ENCODE results near the gene ZNF442.

Gene ZNF442

DNA sequence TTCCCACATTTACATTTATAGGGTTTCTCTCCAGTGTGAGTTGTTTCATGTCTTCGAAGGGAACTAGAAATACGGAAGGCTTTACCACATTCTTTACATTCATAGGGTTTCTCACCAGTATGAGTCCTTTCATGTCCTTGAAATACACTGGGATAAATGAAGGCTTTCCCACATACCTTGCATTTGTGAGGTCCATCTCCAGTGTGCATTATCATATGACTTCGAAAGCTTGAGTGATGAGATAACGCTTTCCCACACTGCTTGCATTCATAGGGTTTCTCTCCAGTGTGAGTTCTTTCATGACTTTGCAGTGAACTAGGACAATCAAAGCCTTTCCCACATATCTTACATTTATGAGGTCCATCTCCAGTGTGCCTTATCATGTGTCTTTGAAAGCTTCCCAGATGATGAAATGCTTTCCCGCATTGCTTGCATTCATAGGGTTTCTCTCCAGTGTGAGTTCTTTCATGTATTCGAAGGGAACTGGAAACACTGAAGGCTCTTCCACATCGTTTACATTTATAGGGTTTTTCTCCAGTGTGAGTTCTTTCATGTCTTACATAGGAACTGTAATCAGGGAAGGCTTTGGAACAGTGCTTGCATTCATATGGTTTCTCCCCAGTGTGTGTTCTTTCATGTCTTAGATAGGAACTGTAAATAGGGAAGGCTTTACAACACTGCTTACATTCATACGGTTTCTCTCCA, 15.1 kb downstream of the ZNF442 start:
- TF ChIP-seq FOXP2 (optimal IDR thresholded peaks at IDR 0.05; ENCODE audit: borderline replicate concordance, extremely low read depth, extremely low read length, insufficient read depth) = no peak
- TF ChIP-seq POLR2AphosphoS5 (IDR thresholded peaks at IDR 0.05; ENCODE audit: low read depth, low read length) = no peak
- TF ChIP-seq, protein P1, sequence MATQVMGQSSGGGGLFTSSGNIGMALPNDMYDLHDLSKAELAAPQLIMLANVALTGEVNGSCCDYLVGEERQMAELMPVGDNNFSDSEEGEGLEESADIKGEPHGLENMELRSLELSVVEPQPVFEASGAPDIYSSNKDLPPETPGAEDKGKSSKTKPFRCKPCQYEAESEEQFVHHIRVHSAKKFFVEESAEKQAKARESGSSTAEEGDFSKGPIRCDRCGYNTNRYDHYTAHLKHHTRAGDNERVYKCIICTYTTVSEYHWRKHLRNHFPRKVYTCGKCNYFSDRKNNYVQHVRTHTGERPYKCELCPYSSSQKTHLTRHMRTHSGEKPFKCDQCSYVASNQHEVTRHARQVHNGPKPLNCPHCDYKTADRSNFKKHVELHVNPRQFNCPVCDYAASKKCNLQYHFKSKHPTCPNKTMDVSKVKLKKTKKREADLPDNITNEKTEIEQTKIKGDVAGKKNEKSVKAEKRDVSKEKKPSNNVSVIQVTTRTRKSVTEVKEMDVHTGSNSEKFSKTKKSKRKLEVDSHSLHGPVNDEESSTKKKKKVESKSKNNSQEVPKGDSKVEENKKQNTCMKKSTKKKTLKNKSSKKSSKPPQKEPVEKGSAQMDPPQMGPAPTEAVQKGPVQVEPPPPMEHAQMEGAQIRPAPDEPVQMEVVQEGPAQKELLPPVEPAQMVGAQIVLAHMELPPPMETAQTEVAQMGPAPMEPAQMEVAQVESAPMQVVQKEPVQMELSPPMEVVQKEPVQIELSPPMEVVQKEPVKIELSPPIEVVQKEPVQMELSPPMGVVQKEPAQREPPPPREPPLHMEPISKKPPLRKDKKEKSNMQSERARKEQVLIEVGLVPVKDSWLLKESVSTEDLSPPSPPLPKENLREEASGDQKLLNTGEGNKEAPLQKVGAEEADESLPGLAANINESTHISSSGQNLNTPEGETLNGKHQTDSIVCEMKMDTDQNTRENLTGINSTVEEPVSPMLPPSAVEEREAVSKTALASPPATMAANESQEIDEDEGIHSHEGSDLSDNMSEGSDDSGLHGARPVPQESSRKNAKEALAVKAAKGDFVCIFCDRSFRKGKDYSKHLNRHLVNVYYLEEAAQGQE (IDR thresholded peaks at IDR 0.05; ENCODE audit: insufficient read depth in 1 of 2, low read depth in 2 of 2, low read length in 2 of 2) = no peak
- TF ChIP-seq TAF1 (IDR thresholded peaks at IDR 0.05; ENCODE audit: borderline replicate concordance, insufficient read depth, low read length) = no peak
- TF ChIP-seq SIN3A (IDR thresholded peaks at IDR 0.05; ENCODE audit: borderline replicate concordance, insufficient read depth, low read length) = no peak

DNA sequence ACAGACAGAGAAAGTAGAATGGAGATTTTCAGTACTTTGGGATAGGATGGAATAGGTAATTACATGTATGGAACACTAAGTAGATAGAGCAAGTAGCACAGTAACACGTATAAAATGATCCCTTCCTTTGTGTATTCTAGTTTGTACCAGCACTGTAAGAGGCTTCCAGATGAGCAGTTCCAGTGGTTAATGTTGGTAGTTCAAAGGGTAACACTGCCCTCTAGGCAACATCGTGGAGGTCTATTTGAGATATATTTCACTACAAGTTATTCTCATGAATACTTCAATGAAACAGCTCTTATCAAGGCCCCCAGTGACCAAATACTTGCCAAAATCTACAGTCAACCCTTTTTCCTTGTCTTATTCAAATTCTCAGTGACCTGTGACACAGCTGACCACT, 18.6 kb downstream of the ZNF442 start:
- TF ChIP-seq FOXP2 (optimal IDR thresholded peaks at IDR 0.05; ENCODE audit: borderline replicate concordance, extremely low read depth, extremely low read length, insufficient read depth) = no peak
- no peak for TF ChIP-seq TAF1 (IDR thresholded peaks at IDR 0.05; ENCODE audit: borderline replicate concordance, insufficient read depth, low read length)
- no peak for TF ChIP-seq SIN3A (IDR thresholded peaks at IDR 0.05; ENCODE audit: borderline replicate concordance, insufficient read depth, low read length)
- TF ChIP-seq, protein P1 (IDR thresholded peaks at IDR 0.05; ENCODE audit: insufficient read depth in 1 of 2, low read depth in 2 of 2, low read length in 2 of 2) = no peak
- TF ChIP-seq POLR2AphosphoS5 (IDR thresholded peaks at IDR 0.05; ENCODE audit: low read depth, low read length) = no peak

DNA sequence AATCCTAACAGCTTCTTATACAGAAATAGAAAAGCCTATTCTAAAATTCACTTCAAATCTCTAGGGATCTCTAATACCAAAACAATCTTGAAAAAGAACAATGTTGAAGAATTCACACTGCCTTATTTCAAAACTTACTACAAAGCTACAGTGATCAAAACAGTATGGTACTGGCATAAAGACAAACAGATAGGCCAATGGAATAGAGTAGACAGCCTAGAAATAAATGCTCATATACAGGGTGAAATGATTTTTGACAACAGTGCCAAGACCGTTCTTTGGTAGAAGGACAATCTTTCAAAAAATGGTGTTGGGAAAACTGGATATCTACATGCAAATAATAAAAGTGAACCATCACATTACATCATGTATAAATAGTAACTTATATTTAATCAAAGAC, 20.3 kb downstream of the ZNF442 start:
- TF ChIP-seq TAF1 (IDR thresholded peaks at IDR 0.05; ENCODE audit: borderline replicate concordance, insufficient read depth, low read length) (no peak), FOXP2 (optimal IDR thresholded peaks at IDR 0.05; ENCODE audit: borderline replicate concordance, extremely low read depth, extremely low read length, insufficient read depth) (no peak), POLR2AphosphoS5 (IDR thresholded peaks at IDR 0.05; ENCODE audit: low read depth, low read length) (no peak), SIN3A (IDR thresholded peaks at IDR 0.05; ENCODE audit: borderline replicate concordance, insufficient read depth, low read length) (no peak)
- TF ChIP-seq, protein P1 (IDR thresholded peaks at IDR 0.05; ENCODE audit: insufficient read depth in 1 of 2, low read depth in 2 of 2, low read length in 2 of 2) = no peak

DNA sequence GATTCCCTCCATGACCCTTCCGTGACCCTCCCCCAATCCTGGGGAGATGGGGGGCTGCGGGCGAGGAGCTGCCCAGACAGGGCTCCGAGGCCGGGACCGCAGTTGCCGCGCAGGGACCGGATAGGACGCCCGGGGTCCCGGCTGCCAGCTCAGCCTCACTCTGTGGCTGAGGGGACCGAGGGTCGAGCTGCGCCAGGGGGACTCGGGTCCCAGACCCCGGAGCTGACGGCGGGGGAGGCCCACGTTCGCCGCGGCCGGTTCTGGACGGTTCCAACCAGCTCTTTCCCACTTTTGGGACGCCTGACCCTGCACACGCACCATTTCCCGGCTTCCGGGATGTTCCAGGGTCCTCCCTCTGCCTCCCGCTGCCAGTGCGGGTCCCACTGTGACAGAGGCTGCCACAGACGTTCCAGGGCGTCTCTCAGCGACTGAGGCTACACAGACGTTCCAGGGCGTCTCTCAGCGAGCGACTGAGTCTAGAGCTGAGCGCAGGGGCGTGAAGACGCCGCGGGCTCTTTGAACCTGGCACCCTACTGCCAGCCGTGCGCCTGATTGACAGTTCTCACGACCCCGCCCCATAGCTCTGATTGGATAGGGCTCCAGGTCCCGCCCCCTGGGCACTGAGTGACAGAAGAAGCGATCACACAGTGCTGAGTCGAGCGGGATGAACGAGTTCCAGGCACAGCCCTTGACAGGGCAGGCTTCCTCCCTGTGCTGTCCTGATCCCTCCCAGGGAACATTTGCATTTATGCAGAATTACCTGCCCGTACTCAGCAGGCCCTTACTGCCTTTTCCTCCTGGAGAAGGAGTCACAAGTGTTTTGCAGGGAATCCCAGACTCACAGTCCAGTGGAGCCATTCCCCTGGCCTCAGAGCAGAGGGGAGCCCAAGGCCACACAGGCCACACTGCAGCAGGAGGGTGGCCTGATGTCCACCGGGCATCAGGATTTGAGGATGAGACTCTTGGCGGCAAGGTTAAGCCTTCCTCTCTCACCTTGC, 32.0 kb downstream of the ZNF442 start, which contains the start of gene ZNF563:
TSS of gene ZNF563 (minus strand) at position 472 of the 998 bp plus-strand sequence. CDS start at position 321, 151 bp downstream.
- TF ChIP-seq FOXP2 (optimal IDR thresholded peaks at IDR 0.05; ENCODE audit: borderline replicate concordance, extremely low read depth, extremely low read length, insufficient read depth) = no peak
- TF ChIP-seq POLR2AphosphoS5 (IDR thresholded peaks at IDR 0.05; ENCODE audit: low read depth, low read length) = no peak
- TF ChIP-seq SIN3A (IDR thresholded peaks at IDR 0.05; ENCODE audit: borderline replicate concordance, insufficient read depth, low read length) = no peak
- TF ChIP-seq, protein P1 (IDR thresholded peaks at IDR 0.05; ENCODE audit: insufficient read depth in 1 of 2, low read depth in 2 of 2, low read length in 2 of 2) = no peak
- no peak for TF ChIP-seq TAF1 (IDR thresholded peaks at IDR 0.05; ENCODE audit: borderline replicate concordance, insufficient read depth, low read length)

All from PFSK-1 (cell line).